ENCODE results near the gene UTP11.

Gene UTP11

DNA sequence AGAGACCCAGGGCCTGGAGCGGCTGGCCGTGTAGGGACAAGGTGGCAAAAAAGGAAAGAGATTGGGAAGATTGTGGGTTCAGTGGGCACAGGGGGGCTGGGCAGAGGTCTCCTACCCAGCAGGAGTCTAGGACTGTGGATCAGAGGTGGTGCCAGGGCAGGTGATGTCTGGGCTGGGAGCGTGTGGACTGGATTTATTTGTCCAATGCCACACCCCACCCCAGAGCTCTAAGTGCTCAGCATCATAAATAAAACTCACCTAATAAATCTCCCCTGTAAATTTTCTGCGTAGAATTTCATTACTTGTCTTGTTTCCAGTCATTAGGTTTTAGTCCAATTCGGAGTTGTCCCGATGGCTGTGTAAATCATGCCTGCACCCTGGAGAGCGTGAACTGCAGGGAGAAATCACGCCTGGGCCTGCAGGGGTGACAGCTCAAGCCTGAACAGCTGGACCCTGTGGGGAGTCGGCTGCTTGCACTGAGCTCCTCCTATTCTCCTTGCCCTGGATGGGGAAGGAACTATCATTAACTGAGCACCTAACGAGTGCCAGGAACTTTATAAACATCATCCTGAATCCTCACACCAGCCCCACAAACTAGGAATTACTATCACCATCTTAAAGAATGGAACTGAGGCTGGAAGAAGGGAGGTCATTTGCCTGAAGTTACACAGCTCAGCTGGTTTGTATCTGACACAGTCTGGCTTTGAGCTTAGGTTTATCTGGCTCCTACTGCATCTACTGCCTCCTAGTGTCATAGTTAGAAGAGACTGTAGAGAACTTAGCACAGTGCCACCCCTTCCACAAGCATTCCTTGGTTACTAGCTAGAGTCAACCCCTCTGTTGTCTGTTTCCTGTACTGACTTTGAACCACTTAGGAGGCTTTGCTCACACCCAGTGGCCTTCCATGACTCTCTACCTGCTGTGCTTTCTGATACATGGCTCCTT is 59.0 kb downstream of the UTP11 start:
- no peak for DNase-seq (ENCODE audit: low spot score)

DNA sequence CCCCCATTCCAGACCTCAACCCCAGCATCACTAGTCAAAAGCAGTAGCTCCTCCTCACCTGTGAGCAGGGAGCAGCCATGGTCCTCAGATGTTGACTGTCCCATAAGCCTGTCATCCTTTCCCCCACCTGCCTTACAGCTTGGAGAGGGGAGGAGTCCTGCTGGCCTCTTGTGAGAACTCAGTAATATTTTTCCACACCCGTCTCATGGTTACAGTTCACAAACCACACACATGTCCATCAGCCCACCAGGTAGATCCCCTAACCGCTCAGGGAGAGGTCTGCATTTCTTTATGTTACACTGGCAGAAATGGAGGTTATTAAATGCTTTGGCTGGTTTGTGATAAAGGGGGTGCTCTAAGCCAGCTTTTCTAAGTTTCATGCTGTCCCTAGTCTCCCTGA is 60.3 kb downstream of the UTP11 start:
- no peak for DNase-seq (ENCODE audit: low spot score)

DNA sequence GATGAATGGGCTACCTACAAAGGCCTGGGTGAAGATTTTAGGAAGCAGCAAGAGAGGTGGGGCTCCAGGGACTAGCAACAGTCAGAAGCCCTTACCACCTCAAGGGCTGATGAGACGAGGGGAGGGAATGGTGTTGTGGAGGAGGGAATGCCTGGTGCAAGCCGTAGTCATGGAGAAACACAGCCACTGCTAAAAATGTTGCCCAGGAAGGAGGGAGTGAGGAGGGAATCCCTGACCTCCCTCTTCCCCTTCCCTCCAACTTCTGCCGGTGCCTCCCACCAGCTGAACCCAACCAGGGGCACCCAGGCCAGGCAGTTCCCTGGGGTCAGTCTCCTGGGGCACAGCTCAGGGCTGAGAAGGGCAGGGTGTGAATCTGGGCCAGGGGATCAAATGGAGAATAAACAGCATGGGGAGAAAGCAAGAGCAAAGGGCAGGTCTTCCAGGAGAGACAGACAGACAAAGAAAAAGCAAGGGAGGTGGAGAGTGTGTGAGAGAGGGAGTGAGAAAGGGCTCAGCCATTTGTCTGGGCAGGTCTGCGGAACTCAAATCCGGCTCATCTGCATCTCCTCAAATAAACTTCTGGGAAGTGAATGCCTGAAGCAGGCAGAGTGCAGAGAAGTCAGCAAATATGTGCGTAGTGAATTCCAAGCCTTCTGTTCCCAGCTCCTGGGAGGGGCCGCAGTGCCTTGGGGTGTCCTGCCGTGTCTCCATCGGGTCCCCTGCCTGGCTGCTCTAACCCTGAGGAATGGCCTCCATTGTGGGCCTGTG is 61.2 kb downstream of the UTP11 start:
- DNase-seq (ENCODE audit: low spot score), result no peak

DNA sequence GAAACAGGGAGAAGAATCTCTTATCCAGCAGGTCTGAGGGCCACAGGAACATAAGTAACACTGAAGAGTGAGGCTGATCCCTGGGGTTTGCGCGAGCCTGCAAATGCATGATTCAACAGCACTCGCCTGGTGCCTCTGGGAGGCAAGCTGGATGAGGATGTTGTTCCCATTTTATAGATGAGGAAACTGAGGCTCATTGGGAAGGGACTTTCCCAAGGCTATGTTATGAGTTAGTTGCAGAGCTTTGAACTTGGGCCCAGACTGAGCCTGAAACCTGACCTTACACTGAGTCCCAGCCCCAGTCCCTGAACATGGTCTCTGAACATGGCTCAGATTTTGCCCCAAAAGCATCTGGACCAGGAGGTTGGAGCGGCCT is 61.8 kb downstream of the UTP11 start:
- DNase-seq (ENCODE audit: low spot score), result no peak
